HG03280 (cell line): ENCODE data around the gene ATP8B4.

Experiments
- ATAC-seq: cut with Tn5 transposase; IDR thresholded peaks from one replicate; pipeline ENCODE4 v1.9.1; 2021; ENCODE audit warnings: mild to moderate bottlenecking, moderate library complexity; ENCODE audit not compliant: unreplicated experiment

The ATP8B4 gene

DNA sequence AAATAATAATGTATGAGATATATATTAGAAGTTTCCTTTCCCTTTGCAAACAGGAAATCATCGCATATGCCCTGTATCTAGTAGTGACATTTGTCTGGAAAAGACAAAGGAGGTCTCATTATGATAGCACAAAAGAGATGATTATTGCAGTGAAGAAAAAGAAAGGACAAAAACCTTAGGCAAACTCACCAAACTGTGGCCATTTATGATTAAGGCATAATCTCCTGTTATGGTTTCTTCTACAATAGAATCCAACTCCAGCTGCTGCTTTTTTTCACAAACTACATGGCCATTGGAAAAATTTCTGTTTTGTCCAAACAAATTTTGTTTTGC, 218.2 kb downstream of the ATP8B4 start:
- ATAC-seq, result no peak

GRCh38 chr15:49900006-49900902, 218.8 kb downstream of the ATP8B4 start:
- no peak for ATAC-seq

DNA sequence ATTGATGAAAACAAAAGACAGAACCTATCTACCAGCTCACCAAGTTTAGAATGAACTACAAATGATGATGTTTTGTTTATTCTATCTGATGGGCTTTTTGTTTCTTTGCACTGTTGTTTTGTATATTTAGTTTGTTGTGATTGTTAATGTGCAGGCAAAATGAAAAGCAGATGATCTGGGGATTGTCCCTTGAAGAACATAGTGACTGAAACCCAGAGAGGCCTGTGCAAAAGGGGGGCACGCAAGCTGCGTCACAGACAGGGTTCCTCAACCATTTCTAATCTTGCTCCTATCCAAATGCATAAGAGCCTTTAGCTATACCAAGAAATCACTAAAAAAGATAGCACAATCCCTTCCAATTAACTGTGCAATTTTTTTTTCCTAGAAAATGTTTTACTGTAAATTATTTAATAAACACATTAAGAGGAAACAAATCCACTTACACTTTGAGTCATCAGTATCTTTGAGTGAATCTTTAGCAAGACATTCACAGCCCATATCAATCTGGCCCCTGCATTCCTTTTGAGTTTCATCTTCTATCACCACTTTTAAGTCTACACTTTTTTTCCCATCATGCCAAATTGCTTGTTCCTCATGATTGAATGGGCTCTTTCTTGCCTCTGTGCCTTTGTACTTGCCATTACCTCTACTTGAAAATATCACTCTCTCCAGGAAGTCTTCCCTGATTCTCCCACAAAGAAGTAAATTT, 220.3 kb downstream of the ATP8B4 start:
- ATAC-seq, result no peak

DNA sequence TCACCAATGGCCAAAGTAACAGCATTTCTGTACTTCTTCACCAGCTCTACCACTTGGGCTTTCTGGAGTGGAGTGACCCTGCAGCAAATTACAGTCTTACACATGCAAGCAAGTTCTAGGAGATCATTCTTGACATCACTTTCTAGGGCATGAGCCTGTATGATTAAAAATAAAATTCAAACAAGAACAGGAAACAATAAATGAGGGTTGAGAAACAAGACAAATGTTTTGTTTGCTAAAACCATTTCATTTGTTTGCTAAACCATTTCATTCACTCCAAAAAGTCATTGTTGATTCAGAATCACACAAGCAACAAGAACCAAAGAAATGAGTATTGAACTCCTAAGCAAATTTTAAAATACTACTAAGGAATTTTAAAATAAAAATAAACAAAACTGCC, 220.9 kb downstream of the ATP8B4 start:
- no peak for ATAC-seq

DNA sequence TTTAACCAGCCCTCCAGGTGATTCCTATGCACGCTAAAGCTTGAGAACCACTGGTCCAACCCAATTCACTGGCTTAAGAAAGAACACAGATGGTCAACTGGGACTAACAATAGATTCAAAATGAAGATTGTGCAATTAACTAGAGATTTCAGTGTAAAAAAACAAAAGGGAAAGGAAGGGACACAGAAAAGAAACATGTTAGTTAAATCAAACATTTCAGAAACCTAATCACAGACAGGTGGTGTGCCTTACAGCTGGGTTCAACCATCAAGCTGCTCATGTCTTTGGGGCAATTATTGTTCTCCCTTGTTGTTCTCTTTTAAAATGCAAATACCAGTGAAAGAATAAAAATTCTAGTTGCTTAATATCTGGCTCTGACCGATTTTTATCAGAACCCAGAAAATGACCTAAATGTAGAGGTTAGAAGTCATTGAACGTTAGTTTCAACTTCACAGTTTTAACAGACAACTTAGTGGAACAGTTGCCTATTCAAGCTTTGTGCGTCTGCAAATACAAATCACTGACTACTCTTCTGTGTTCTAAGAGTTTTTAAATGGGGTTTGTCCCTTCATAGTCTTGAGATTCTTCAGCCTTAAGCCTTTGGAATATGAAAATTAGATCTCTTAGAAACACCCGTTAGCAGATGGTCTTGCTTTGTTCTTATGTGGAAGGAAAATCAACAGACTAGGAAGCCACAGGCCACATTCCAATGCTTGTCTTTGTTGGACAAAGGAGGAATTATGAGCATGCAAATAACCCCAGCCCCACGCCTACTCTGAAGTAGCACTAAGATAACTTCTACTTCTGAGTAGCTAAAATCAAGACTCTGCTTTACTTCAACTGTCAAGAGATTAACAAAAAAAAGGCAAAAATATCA, 223.4 kb downstream of the ATP8B4 start:
- ATAC-seq, result no peak

GRCh38 chr15:49890689-49891088, 228.3 kb downstream of the ATP8B4 start:
- no peak for ATAC-seq

- no peak for ATAC-seq
These were observed 229.5 kb downstream of the ATP8B4 start for GRCh38 chr15:49889536-49889935.

DNA sequence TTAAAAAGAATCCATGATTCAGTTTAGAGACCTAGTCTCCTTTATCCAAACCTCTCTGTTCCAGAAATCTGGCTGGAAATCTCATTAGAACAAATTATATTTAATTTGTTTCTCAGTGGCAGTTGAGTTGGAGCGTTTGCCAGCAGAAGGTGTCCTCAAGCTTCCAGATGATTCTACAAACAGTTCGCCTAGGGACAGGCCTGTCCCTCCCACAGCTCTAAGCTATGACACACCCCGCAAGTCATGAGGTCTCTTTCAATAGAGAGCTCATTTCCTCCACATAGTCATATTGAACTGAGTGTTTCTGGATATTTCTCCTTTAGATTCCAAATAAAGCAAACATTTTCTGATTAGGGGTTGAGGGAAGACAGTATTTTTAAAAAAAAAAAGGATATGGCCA, 230.3 kb downstream of the ATP8B4 start:
- no peak for ATAC-seq

DNA sequence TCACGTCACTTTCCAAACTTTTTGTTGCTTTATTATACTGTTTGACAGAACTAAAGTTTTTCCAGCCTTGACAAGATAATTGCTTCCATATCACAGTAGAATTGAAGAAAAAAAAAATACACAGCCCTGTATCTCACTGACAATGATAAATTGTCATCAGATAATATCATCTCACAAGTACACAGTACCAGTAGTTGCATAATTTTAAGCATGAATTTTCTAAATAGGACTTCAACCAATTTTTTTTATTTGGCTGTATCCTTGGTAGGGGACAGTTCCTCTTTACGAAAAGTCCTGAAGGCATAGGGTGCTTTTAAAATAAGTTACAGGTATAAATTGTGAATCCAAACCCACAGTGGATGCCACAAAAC, 230.7 kb downstream of the ATP8B4 start:
- ATAC-seq, result no peak

DNA sequence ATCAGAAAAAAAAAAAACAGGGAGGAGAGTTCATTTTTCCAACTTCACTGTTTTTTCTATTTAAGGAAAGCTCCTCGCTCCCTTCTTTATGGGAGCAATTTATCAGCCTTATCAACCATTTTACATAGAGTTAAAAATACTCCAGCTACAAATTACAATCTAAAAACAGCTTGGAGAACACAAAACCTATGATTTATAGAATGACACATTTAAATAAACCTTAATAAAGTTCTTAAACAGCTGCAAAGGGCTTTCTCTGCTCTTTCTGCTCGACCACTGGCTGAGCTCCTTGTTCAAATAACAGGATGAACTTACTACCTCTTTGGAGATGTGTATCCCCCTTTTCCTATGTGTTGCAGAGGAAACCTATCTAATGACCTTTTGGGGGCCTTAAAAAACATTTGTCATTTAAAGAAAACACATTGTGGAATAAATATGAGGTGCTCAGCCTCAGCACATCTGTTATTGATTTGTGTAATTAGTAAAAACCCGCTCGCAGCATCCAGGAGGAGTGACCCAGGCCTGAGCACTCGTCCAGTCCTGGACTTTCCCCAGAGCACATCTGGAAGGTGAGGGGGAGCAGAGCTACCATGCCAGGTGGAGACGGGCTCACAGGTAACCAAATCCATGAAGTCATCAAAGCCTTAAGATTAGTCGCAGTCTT, 231.2 kb downstream of the ATP8B4 start:
- ATAC-seq, result no peak

DNA sequence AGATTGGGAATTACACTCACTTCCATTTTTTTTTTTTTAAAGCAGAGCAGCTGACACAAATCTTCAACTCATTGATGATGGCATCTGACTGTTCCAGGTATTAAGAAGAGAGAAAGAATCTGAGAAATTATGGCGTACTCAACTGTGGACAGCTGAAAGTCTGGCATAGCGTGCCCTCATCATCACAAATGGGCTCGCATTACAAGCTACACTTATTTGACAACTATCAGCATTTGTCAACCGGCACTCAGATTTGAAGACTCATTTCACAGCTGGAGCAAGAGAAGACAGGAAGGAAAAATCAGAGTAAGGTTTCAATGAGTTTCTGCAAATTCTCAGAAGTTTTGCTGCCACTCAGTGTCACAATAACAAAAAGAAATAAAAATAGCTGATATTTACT, 235.9 kb downstream of the ATP8B4 start:
- no peak for ATAC-seq

GRCh38 chr15:49881866-49882265, 237.2 kb downstream of the ATP8B4 start:
- ATAC-seq, result no peak

GRCh38 chr15:49881433-49881832, 237.6 kb downstream of the ATP8B4 start:
- no peak for ATAC-seq

GRCh38 chr15:49877873-49878521, 241.0 kb downstream of the ATP8B4 start:
- ATAC-seq, result no peak

- no peak for ATAC-seq
These were observed 241.7 kb downstream of the ATP8B4 start for GRCh38 chr15:49877117-49877872.

DNA sequence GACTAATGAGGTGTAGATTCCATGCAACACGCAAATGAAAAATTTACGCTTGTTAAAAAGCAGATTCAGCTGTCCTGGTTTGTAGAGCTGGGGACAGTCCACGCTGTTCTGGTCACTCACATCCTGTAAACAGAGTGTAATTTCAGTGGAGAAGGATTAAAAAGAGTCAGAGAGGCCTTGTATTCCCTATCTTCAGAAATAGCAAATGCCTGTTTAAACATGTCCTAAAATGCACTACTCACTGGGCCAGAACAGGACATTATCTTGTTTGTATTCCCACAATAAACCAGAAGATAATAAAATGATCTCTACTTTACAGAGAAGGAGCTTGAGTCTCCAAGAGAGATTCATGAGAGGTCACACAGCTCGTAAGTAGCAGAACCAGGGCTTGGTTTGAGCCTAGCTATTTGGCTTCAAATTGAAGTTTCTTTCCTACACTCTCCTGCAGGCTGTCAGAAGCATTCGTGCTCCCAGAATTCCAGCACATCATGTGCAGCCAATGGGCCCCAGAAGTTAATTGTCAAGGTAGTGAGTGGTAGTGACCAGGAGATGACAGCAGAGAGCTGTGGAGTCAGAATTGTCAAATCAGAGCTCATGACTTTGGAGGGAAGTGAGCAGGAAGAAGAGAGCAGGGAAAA, 242.5 kb downstream of the ATP8B4 start:
- ATAC-seq, result no peak

GRCh38 chr15:49875392-49875791, 243.6 kb downstream of the ATP8B4 start:
- ATAC-seq, result no peak

DNA sequence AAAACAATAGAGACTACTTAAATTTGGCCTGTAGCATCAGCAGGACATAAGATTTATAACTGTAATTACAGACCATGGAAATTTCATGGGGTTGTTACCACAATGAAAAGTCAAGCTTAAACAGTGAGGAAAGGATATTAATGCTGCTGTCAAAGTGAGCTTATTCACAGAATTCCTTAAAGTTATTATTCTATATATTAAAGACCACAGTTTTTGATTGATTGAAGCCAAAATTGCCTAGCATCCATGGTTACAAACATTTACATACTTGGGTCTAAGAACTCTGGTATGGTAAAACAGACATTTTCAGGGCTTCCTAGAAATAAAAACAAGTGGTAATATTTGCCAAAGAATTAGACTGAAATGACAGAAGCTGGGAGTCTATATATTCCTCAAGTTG, 248.6 kb downstream of the ATP8B4 start:
- no peak for ATAC-seq

DNA sequence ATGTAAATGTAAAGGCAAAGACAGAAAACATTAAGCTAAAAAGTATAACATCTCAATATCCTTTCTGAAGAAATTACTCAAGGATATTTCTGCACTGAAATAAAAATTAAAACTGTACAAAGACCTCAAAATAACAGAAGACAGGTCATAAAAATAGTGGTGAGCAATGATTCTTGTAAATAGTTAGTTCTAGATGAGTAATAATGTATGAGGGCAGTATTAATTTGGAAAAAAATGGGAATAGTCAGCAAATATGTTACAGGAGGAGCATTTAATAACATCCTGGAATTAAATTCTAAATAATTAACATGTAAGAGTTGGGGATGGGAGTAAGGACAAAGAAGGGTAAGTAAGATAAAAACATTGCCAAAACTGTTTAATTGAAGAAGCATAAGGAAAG, 250.7 kb downstream of the ATP8B4 start:
- ATAC-seq, result no peak
